Stimulated activated CD4-positive, alpha-beta T cell treated with anti-CD3 and anti-CD28 coated beads, Interleukin-2, amount 100 ng/mL, for 48 hours (primary cell): ENCODE measurements around the gene PRKX.
A peak's percentile ranks its signal among the peaks of the same experiment; 100 is the strongest.
"Not testable (repeated sequence)": the region's sequence is repeated elsewhere in the genome, so short reads cannot be mapped to it uniquely, and the experiment has no call there.

Experiments
- DNase-seq, 2 donors: peaks; one replicate each; pipeline ENCODE4 v3.0.0-alpha.2; 2020

PRKX gene

DNA sequence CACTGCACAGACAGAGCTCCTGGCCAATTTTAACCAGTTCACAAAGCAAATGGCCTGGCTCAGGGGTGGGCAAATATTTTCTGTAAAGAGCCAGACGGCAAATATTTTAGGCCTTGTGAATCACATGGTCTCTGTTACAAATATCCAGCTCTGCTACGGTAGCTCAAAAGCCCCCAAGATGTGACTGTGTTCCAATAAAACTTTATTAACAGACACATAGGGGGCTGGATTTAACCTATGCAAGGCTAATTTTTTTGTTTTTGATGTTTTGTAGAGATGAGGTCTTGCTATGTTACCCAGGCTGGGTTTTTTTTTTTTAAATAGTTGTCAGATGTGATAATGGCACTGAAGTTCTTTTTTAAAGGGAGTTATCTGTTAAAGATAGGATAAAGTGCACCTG lies 65.4 kb downstream of the PRKX start:
- no peak for DNase-seq

DNA sequence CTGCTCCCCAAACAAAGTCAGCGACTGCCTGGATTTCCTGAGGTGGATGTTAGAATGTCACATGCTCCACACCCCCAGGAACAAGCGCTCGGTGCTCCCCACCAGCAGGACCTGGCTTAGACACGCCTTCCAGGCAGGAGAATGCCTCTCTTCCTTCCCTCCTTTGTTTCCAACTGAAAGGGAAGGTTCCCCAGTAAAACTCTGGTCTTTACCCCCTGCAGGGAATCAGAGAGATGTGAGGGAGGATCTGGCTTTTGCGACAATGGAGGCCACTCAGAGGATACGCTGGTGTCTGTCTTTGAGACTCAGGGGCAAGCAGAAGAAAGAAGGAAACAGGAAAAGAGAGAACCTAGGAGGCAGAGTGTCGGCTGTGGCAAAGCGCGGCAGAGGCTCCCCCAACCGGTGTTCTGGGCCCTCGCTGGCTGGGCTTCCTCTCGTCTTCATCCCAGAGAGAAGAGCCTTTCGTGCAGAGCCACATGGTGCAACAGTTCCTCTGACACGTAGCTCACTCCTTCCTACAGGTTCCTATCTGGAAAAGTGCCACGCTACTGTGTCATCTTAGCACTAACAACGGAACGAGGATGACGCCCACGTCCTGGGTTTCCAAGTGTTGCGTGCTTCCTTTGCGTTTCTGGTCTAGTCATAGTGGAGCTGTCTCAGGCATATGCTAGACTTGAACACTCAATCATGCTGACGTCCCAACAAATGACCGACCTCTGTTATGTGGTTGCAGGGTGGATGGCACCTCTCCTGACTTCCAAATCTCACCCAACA lies 73.4 kb downstream of the PRKX start:
- not testable (repeated sequence) for DNase-seq

DNA sequence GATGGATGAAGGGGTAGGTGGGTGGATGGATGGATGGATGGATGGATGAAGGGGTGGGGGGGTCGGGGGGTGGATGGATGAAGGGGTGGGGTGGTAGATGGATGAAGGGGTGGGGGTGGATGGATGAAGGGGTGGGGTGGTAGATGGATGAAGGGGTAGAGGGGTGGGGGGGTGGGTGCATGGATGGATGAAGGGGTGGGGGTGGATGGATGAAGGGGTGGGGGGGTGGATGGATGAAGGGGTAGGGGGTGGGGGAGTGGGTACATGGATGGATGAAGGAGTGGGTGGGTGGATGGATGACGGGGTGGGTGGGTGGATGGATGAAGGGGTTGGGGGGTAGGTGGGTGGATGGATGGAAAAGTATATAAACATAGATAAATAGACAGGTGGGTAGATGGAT lies 74.2 kb downstream of the PRKX start:
- DNase-seq, result no peak

DNA sequence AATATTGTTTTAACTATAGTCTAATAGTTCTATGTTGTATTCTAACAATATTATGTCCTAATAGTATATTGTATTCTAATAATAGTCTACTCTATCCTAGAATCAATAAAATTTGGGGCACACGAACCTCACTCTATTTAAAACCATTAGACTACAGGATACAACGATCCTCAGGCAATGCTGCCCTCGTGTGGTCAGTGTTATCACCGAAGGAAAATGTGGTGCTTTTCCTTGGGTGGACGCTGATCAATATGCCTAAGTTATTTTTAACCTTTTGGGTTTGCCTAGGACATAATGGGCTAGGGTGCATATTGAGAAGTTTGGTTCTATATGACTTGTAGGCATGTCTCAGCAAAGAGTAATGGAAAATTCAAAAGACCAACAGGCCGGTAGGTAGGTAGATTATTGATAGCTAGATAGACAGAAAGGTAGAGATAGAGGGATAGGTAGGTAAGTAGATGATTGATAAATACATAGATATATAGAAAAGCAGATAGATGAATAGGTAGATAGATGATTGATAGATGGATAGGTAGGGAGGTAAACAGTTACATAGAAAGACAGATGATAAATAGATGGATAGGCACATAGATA lies 75.1 kb downstream of the PRKX start:
- DNase-seq, result peak; percentile 5 to 44

DNA sequence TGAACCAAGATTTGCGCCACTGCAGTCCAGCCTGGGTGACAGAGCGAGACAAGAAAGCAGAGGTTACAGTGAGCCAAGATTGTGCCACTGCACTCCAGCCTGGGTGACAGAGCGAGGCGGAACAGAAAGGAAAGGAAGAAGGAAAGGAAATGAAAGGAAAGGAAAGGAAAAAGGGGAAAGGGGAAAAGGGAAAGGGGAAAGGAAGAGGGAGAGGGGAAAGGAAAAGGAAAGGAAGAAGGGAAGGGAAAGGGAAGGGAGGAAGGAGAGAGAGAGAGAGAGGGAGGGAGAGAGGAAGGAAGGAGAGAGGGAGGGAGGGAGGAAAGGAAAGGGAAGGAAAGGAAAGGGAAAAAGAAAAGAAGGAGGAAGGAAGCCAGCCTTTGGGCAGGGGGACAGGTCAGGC lies 76.6 kb downstream of the PRKX start:
- no peak for DNase-seq

DNA sequence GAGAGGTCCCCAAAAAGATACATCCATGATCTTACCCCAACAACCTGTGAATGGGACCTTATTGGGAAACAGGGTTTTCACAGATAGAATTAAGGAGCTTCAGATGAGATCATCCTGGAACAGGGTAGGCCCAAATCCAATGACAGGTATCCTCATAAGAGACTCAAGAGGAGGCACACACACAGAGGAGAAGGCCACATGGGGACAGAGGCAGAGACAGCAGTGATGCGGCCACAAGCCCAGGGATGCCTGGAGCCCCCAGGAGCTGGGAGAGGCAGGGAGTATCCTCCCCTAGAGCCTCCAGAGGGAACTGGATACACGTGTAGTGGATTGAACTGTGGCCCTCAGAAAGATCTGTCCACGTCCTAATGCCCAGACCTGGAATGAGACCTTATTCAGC lies 82.3 kb downstream of the PRKX start:
- DNase-seq, result no peak

DNA sequence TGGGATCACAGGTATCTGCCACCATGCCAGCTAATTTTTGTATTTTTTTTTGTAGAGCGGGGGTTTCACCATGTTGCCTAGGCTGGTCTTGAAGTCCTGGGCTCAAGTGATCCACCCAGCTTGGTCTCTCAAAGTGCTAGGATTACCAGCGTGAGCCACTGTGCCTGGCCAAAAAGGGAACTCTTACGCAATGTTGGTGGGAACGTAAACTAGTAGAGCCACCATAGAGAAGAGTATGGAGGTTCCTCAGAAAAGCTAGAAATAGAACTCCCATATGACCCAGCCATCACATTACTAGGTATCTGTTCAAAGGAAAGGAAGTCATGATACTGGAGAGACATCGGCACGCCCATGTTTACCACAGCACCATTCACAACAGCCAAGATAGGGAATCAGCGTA lies 85.9 kb downstream of the PRKX start:
- no peak for DNase-seq

DNA sequence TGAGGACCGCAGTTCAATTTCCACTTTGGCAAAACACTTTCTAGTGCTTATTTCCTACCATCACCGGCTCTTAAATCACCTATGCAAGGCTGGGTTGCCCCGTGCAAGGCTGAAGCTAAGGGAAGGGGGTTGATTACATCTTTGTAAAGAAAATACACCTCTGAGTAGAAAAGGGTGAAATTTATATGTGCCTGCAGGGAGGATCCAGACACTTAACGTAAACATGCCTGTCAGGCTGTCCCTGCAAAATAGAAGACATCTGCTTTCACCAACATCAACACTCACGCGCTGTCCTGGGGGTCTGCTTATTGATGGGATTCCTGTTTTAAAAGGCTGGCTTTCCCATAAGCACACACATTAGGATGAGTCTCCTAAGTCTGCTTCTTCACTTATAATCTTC lies 92.0 kb downstream of the PRKX start:
- no peak for DNase-seq

DNA sequence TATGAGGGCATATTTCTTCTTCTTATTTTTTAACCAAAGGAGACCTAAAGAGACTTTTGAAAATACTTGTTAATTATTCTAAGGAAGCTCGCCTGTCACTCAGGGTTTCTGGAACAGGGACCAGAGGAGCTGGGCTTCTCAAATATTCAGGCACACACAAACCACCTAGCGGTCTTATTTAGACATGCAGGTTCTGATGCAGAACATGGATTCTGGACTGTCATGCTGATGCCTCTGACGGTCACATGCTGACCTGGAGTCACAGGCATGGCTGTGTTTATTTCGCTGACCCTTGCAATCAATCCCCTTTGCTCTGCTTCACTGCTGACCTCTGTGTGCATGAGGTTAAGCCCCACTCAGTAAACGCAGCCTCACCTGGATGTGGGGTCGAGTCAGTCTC lies 101.7 kb downstream of the PRKX start:
- DNase-seq, result not testable (repeated sequence)

DNA sequence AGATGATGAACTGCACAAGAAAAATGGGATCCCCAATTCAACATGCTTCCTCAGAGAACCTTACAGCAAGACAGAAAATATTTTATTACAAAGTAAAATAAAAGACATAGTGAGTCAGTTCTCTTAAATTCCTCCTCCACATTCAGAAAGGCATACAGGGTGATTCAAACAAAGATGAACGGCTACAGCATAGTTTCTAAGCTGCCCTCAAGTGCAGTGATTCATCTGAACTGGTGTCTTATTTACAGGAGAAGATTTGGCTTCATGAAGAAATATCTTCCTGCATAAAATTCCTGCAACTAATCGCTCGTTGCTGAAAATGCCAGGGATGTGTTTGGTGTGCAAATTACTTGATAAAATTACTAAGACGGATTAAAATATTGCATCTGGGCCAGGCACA lies 103.6 kb downstream of the PRKX start:
- DNase-seq, result no peak

DNA sequence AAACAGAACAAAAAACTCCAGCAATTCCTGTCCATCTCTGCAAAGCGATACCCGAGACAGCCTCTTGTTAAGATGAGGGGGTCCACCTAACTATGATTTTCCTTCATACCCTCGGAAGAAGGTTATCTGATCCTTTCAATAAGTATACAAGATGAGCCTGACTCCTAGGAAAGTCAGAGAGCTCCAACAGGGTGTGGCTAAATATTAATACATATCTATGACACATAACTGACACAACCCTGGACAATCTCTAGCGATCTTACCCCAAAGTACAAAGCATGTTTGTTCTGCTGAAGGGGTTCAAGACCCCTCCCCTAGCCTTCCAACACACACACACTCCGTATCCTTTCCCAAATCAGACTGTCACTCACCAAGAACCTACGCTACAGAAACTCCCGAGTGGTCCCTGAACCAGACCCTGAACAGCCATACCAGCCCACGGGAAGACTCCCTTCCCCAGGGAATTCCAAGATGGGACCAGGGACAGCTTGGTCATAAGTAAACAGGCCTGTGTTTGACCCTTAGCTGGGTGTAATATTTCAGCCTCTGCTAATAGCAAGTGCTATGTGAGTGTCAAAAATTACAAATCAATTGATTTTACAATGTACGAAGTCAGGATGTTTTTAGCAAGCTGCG lies 110.3 kb downstream of the PRKX start:
- DNase-seq, result no peak

DNA sequence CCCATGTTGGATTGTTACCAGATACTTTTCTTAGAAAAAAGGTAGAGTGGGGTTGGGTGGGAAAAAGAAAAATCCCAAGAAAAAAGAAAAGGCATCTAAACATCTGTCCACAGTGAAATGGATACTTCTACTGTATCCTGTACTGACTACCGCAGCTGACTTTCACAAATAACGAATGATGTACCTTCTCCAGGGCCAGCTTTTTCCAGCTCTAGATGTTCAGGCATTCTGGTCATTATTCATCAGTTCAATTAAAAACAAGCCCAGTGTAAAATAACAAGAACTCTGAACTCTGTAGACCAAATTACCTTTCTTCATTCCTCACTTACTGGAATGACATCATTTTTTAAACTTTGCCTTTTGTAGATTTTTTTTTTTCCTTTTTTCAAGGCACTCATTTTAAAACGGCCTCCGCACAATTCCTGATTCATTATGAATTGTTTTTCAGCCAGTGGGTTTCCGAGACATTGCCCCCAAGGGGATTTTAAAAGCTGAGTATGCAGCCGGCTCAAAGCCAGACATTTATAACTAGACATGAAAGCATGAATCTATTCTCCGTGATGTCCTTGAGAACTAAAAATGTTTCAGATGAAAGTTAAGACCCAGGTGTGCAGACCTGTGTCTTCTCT lies 113.5 kb downstream of the PRKX start:
- DNase-seq, result no peak

DNA sequence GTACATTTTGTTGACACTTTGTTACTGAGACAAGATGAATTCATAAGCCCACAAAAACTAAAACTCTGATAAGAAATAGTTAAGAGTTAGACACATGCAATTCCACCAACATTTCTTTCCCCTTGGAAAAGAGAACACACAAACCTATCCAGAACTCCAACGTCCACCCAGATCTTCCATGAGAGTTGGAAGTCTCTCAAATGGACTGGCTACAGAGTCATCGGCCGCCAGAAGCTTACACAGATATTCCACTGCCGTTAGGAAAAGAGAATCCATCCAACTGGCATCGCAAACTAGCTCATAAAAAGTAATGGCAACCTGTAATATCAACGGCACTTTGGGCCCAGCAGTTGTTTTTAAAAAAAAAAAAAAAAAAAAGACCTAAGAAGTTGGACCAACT lies 114.7 kb downstream of the PRKX start:
- no peak for DNase-seq

DNA sequence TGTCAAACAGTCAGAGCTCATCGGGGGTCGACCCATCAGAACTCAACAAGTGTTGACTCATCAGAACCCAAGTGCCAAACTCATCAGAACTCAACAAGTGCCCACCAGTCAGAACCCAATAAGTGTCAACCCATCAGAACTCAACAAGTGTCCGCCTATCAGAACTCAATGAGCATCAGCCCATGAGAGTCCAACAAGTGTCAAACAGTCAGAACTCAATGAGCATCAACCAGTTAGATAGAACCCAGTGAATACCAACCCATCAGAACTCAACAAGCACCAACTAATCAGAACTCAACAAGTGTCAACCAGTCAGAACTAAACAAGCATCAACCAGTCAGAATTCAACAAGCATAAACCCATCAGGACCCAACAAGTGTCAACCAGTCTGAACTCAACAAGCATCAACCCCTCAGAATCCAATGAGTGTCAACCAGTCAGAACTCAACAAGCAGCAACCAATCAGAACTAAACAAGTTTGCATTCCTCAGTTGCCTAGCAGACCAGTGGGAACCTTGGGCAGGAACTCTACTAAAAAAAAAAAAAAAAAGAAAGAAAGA lies 115.3 kb downstream of the PRKX start:
- DNase-seq, result no peak

DNA sequence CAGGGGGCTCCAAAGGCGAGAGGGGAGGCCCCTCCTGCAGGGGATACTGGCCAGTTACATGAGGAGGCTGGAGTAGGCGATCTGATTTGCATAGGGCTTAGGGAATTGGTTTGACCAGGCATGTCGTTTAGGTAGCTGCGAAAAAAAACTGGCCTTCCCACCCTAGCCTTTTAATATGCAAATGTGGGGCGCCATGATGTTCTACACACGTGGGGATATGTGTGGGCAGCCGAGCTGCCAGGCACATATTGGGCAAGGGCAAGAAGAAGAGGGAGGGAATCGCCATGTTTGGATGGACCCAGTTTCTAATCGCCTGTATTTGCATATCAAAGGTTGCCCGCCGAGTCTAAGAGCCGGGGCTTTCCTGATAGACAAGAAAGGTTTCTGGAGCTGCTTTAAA lies 121.3 kb downstream of the PRKX start:
- no peak for DNase-seq

DNA sequence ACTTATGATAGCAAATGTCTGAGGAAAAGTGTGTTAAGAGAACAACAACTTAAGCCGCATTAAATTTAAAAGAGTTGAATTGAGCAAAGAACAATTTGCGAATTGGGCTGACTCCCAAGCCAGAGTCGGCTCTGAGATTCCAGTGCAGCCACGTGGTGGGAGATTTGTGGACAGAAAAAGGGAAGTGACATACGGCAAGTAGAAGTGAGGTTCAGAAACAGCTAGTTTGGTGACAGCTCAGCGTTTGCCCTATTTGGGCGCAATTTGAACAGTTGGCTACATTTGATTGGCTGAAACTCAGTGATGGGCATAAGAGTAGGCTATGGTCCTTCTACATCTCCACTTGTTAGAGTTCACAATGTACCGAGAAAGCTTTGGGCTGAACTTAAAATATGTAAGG lies 124.0 kb downstream of the PRKX start:
- DNase-seq, result no peak

DNA sequence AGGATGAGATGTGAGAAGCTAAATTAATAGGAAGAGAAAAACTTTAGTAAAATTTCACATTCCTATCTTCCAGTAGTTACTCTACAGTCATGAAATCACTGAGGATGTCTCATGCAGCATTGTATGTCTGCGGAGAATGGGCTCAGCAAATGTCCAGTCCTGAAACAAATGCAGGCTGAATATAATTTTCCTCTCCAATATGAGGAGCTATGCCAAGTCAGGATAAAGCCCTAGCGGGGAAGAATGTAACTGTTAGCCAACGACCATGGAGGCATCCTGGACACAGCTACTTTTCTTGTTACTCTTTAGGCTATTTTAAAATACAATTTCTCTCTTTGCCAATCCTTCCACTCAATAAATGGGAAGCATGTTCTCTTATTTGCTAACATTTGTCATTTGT lies 127.7 kb downstream of the PRKX start:
- DNase-seq, result no peak

DNA sequence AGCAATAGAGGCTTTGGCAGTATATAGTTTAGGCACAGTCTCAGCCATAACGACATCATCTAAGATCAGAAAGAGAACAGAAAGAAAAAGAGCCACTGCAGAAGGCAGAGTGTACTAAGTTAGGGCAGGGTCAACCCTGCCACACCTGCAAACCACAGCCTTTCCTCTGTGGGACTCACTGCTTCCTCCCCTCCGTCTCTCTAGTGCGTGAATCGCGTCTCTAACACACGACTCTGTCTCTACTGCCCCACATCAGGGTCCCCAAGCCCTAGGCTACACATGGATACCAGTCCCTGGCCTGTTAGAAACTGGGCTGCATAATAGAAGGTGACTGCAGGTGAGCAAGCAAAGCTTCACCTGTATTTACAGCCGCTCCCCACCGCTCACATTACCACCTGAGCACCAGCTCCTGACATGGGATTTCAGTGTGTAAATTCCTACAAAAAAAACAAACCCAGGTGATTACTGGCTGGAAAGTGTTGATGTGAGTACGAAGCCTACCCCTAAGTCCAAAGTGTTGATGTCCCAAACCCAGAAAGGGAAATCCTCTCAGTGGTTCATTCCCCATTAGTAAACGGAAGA lies 128.9 kb downstream of the PRKX start:
- no peak for DNase-seq

DNA sequence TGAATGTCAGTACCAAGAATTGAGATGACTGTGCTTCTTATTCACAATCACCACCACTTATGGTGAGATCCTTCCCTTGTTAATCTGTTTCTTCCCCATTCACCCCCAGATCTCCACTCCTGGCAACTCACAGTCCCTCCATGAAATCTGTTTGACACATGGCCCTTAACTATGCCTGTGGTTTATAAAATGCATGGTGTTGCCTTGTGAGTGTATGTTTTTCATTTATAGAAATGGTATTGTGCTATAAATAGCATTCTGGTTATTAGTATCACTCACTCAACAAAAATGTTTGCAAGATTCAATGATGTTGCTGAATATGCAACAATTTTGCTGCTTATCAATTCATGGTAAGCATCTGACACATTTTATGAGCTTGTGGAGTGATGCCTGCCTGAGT lies 131.0 kb downstream of the PRKX start:
- DNase-seq, result no peak

DNA sequence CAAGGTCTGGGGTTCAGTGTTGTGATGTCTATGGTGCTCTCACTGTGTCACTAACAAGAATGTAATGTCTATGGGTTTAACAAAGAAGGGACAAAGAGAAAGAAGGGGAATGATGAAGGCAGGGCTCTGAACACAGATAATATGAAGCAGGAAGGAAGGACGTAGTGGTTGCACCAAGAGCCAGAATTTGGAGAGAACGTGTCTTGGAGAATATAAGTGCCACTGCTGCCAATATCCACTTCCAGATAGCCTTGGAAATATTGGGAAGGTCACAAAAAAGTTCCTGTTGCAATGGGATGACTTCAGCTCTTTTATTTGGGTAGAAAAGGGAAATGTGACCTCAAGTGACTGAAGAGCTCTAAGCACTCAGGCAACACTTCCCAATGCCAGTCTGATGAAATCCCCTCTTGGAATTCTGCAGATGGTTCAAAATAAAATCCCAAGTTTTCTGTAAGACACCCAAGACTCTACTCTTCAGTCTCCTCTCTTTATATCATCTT lies 131.8 kb downstream of the PRKX start:
- no peak for DNase-seq

DNA sequence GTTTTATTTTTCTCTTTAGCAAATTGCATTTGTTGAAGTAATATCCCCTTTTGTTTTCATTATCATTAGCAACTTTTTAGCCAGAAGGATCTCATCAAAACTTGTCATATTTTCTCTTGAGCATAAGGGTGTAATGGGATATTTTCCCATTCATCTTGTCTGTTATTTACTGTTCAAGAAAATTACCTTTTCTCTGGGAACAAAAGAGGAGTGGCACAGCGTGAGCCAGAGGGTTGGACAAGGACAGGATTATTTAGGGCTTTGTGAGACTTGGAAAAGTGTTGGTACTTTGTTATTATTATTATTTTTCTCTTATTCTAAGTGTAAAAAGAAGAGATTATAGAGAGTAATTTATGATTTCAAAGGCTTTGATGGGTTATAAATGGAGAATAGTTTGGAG lies 135.9 kb downstream of the PRKX start:
- DNase-seq, result no peak

DNA sequence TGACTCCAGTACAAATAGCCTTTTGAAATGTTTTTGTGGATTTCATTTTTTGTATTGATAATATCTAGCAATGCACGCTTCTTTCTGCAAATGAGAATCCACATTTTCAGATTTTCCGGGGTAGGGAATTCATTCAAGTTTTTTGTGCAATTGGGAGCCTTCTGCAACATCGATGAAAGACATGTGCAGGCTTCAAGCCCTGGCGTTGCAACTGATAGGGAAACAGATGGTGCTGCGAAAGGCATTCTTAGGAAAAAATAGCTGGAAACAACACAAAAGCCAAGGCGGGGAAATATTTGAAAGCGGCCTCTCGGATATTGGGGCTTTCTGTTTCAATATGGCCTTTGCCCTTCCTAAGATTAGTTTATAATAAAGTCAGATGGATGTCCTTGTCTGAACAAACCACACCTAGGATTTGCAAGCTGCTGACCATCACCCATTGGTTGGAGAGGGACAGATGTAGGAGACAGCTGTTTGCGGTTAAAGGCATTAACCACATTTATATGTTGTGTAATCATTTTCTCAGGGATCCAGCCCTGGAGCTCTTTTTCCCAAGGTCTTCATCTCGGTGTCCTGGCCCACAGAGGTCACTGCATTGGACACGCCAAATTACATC lies 136.5 kb downstream of the PRKX start:
- DNase-seq, result no peak

DNA sequence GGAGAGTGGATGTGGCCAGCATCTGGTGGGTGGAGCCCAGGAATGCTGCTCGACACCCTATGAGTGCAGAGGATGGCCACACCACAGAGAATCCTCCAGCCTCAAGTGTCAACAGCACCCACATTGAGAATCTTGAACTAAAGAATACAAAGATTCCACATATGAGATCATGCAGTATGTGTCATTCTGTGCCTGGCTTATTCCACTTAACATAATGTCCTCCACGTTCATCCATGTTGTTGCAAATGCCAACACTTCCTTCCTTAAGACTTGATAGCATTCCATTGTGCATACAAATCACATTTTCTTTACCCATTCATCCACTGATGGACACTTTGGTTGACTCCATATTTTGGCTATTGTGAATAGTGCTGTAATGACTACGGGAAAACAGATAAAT lies 145.8 kb downstream of the PRKX start:
- DNase-seq, result no peak
